ENCODE results near the gene TAF10. TPM values are rescaled to one million over a fixed set of nuclear protein-coding genes. Genes with fewer than 3 reads are reported as not detected.

Gene TAF10
- total and polyA plus RNA-seq, 9 donors, result 40.0 to 183 (median 76.8) TPM

DNA sequence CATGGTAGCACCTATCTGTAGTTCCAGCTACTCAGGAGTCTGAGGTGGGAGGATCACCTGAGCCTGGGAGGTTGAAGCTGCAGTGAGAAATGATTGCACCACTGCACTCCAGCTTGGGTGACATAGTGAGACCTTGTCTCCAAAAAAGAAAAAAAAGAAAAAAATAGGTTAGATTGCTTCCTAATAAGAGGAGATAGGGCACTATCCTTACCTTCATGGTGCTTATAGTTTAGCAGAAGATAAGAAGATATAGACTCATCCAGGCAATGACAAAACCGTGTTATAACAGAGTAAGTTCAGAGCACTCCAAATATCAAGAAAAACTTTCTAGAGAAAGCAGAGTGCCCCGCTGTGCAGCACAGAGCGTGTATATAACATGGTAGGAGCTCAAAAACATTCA lies 50.7 kb downstream of the TAF10 start:
- Histone ChIP-seq H3K4me1 (ENCODE audit: insufficient read depth) (no peaks in the 10 kb centered on the region), H3K27ac (no peak overlapping the region), H3K36me3 (no peaks in the 10 kb centered on the region), H3K27me3 (no peaks in the 10 kb centered on the region), H3K9me3 (no peaks in the 10 kb centered on the region), H3K4me3 (no peak overlapping the region)
- WGBS, 3 donors, result 95 to 98% (median 97%) methylated on average over 3 of the region's 3 CpGs
- no peak for TF ChIP-seq POLR2A (IDR thresholded peaks at IDR 0.05)
- TF ChIP-seq EP300 (IDR thresholded peaks at IDR 0.05), result no peak
- TF ChIP-seq, protein P1, sequence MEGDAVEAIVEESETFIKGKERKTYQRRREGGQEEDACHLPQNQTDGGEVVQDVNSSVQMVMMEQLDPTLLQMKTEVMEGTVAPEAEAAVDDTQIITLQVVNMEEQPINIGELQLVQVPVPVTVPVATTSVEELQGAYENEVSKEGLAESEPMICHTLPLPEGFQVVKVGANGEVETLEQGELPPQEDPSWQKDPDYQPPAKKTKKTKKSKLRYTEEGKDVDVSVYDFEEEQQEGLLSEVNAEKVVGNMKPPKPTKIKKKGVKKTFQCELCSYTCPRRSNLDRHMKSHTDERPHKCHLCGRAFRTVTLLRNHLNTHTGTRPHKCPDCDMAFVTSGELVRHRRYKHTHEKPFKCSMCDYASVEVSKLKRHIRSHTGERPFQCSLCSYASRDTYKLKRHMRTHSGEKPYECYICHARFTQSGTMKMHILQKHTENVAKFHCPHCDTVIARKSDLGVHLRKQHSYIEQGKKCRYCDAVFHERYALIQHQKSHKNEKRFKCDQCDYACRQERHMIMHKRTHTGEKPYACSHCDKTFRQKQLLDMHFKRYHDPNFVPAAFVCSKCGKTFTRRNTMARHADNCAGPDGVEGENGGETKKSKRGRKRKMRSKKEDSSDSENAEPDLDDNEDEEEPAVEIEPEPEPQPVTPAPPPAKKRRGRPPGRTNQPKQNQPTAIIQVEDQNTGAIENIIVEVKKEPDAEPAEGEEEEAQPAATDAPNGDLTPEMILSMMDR (IDR thresholded peaks at IDR 0.05), result no peak
- DNase-seq, result no peak
- intact Hi-C loops (cut with DNase I), result no loop called here

Other genes starting within 250 kb of the TAF10 start
- 10 to 100 TPM; 12.9 to 35.4 (median 30.7) TPM for gene SMPD1, start 221.7 kb downstream of the TAF10 start, total RNA-seq
- 10 to 100 TPM; 16.8 to 50.5 TPM for gene SMPD1, start 221.7 kb downstream of the TAF10 start, polyA plus RNA-seq
- 10 to 100 TPM; 50.1 to 90.9 (median 60.4) TPM for gene APBB1, start 193.1 kb downstream of the TAF10 start, total RNA-seq
- 10 to 100 TPM; 34.1 to 57.7 TPM for gene APBB1, start 193.1 kb downstream of the TAF10 start, polyA plus RNA-seq
- 1 to 10 TPM in 5 of 7 donors, under 1 TPM in 2; 0.46 to 4.1 (median 2.4) TPM for gene HPX, start 171.2 kb downstream of the TAF10 start, total RNA-seq
- 1 to 10 TPM in 1 of 2 donors, under 1 TPM in 1; 0.48 to 1.1 TPM for gene HPX, start 171.2 kb downstream of the TAF10 start, polyA plus RNA-seq
- gene TRIM3, start 138.3 kb downstream of the TAF10 start, total RNA-seq, result 10 to 100 TPM in 6 of 7 donors, 1 to 10 TPM in 1; 9.7 to 27.4 (median 19.7) TPM
- gene TRIM3, start 138.3 kb downstream of the TAF10 start, polyA plus RNA-seq, result 10 to 100 TPM; 13.6 to 14.7 TPM
- gene ARFIP2, start 130.9 kb downstream of the TAF10 start, total RNA-seq, result 10 to 100 TPM; 43.6 to 70.4 (median 49.5) TPM
- gene ARFIP2, start 130.9 kb downstream of the TAF10 start, polyA plus RNA-seq, result 10 to 100 TPM; 35.8 to 37.8 TPM
- gene TIMM10B, start 130.7 kb downstream of the TAF10 start, total RNA-seq, result 10 to 100 TPM; 21.8 to 64.7 (median 38.4) TPM
- 10 to 100 TPM; 19.4 to 52.1 TPM for gene TIMM10B, start 130.7 kb downstream of the TAF10 start, polyA plus RNA-seq
- gene DNHD1, start 114.9 kb downstream of the TAF10 start, total RNA-seq, result 10 to 100 TPM in 3 of 7 donors, 1 to 10 TPM in 4; 7.5 to 27.6 (median 9.3) TPM
- gene DNHD1, start 114.9 kb downstream of the TAF10 start, polyA plus RNA-seq, result 1 to 10 TPM; 4.0 to 4.5 TPM
- gene RRP8, start 8.6 kb downstream of the TAF10 start, total RNA-seq, result 10 to 100 TPM in 5 of 7 donors, 1 to 10 TPM in 2; 8.2 to 25.5 (median 17.1) TPM
- 10 to 100 TPM; 13.4 to 32.7 TPM for gene RRP8, start 8.6 kb downstream of the TAF10 start, polyA plus RNA-seq
- gene ILK, start 8.4 kb downstream of the TAF10 start, total RNA-seq, result 100 to 1,000 TPM in 5 of 7 donors, 10 to 100 TPM in 2; 79.8 to 222 (median 140) TPM
- 100 to 1,000 TPM; 126 to 337 TPM for gene ILK, start 8.4 kb downstream of the TAF10 start, polyA plus RNA-seq
- gene TPP1, start 7.2 kb upstream of the TAF10 start, total RNA-seq, result 10 to 100 TPM; 21.0 to 71.8 (median 58.2) TPM
- gene TPP1, start 7.2 kb upstream of the TAF10 start, polyA plus RNA-seq, result 100 to 1,000 TPM in 1 of 2 donors, 10 to 100 TPM in 1; 40.5 to 360 TPM
- 10 to 100 TPM; 14.8 to 36.8 (median 23.0) TPM for gene DCHS1, start 43.6 kb upstream of the TAF10 start, total RNA-seq
- gene DCHS1, start 43.6 kb upstream of the TAF10 start, polyA plus RNA-seq, result 10 to 100 TPM in 1 of 2 donors, 1 to 10 TPM in 1; 5.2 to 20.2 TPM
- gene MRPL17, start 71.1 kb upstream of the TAF10 start, total RNA-seq, result 10 to 100 TPM; 23.0 to 37.9 (median 30.7) TPM
- 10 to 100 TPM; 28.2 to 30.1 TPM for gene MRPL17, start 71.1 kb upstream of the TAF10 start, polyA plus RNA-seq
- gene OR2AG2, start 159.8 kb upstream of the TAF10 start, total RNA-seq, result under 1 TPM in 4 of 7 donors, not detected in 3; under 0.01 to 0.17 (median 0.05) TPM
- under 1 TPM in 1 of 2 donors, not detected in 1; 0.03 TPM for gene OR2AG2, start 159.8 kb upstream of the TAF10 start, polyA plus RNA-seq
- gene OR2AG1, start 170.8 kb upstream of the TAF10 start, total RNA-seq, result not detected
- gene OR2AG1, start 170.8 kb upstream of the TAF10 start, polyA plus RNA-seq, result not detected
- gene OR6A2, start 187.5 kb upstream of the TAF10 start, total RNA-seq, result under 1 TPM in 5 of 7 donors, not detected in 2; 0.17 to 0.46 (median 0.20) TPM
- gene OR6A2, start 187.5 kb upstream of the TAF10 start, polyA plus RNA-seq, result not detected
- gene OR10A5, start 233.5 kb upstream of the TAF10 start, total RNA-seq, result not detected
- not detected for gene OR10A5, start 233.5 kb upstream of the TAF10 start, polyA plus RNA-seq